Mammary epithelial cell (primary cell): ENCODE data around the gene PUS1.

Experiments
- EZH2 ChIP-seq: IDR thresholded peaks from 2 replicates; pipeline ENCODE4 v1.6.1; 2012; ENCODE audit warnings: low read length, inconsistent platforms, borderline replicate concordance
- TF ChIP-seq, protein P1 (sequence below), 2 donors: IDR thresholded peaks in 1 of 2; conservative IDR thresholded peaks in 1 of 2; 2 replicates each; pipeline ENCODE4 v1.5.1; 2011 to 2012; ENCODE audit warnings: inconsistent platforms in 2 of 2, low read length in 2 of 2, mild to moderate bottlenecking in 2 of 2, control low read depth in 1 of 2, low read depth in 1 of 2; ENCODE audit not compliant: insufficient read depth in 1 of 2; ENCODE audit errors: extremely low read depth in 1 of 2

DNA sequence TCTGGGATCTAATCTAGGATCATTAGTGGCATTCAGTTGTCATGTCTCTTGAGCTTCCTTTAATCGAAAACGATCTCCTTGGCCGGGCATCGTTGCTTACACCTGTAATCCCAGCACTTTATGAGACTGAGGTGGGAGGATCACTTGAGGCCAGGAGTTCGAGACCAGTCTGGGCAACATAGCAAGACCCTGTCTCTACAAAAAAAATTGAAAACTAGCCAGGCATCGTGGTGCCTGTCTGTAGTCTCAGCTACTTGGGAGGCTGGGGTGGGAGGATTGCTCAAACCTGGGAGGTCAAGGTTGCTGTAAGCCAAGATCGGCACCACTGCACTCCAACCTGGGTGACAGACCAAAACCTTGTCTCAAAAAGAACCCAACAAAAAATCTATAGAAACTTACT, 9.0 kb downstream of the PUS1 start:
- TF ChIP-seq, protein P1, sequence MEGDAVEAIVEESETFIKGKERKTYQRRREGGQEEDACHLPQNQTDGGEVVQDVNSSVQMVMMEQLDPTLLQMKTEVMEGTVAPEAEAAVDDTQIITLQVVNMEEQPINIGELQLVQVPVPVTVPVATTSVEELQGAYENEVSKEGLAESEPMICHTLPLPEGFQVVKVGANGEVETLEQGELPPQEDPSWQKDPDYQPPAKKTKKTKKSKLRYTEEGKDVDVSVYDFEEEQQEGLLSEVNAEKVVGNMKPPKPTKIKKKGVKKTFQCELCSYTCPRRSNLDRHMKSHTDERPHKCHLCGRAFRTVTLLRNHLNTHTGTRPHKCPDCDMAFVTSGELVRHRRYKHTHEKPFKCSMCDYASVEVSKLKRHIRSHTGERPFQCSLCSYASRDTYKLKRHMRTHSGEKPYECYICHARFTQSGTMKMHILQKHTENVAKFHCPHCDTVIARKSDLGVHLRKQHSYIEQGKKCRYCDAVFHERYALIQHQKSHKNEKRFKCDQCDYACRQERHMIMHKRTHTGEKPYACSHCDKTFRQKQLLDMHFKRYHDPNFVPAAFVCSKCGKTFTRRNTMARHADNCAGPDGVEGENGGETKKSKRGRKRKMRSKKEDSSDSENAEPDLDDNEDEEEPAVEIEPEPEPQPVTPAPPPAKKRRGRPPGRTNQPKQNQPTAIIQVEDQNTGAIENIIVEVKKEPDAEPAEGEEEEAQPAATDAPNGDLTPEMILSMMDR (conservative IDR thresholded peaks at IDR 0.05 in 1 of 2, IDR thresholded peaks at IDR 0.05 in 1 of 2; ENCODE audit: extremely low read depth in 1 of 2, insufficient read depth in 1 of 2, low read depth in 1 of 2, low read length in 2 of 2), result no peak
- no peak for TF ChIP-seq EZH2
